Activated B cell treated with CpG ODN at 0.5 μM for 24 hours (primary cell): ENCODE data around the gene CD83. TPM values are rescaled to one million over a fixed set of nuclear protein-coding genes. Genes with fewer than 3 reads are reported as not detected.

Experiments
- ATAC-seq: fragments of 200-7000 bp; cut with Tn5 transposase; one replicate; pipeline ENCODE4 v1.10.0; 2021; ENCODE audit warnings: low read depth, mild to moderate bottlenecking, moderate library complexity
- CTCF ChIA-PET: fragments of 350-600 bp; sonication (Branson Sonifier 250); formaldehyde crosslinking; loops from one replicate; lab custom pipeline; 2021; ENCODE audit warnings: antibody characterized with exemption; lab: Charles Lee
- POLR2A ChIA-PET: fragments of 350-600 bp; sonication (Branson Sonifier 250); formaldehyde crosslinking; loops from one replicate; lab custom pipeline; 2021; ENCODE audit warnings: antibody characterized with exemption; lab: Charles Lee
- DNase-seq: peaks from one replicate; pipeline ENCODE4 v3.0.0; 2022
- H3K27ac Mint-ChIP-seq: one replicate; pipeline ENCODE4 v1.8.0; 2020; ENCODE audit warnings: mixed read lengths
- H3K27me3 Mint-ChIP-seq: one replicate; pipeline ENCODE4 v1.8.0; 2021; ENCODE audit warnings: mixed read lengths
- H3K36me3 Mint-ChIP-seq: one replicate; pipeline ENCODE4 v1.8.0; 2021; ENCODE audit warnings: low read depth, mixed read lengths
- H3K4me1 Mint-ChIP-seq: one replicate; pipeline ENCODE4 v1.8.0; 2021; ENCODE audit warnings: mixed read lengths
- H3K4me3 Mint-ChIP-seq: one replicate; pipeline ENCODE4 v1.8.0; 2020; ENCODE audit warnings: mild to moderate bottlenecking, mixed read lengths
- H3K9me3 Mint-ChIP-seq: one replicate; pipeline ENCODE4 v1.8.0; 2020; ENCODE audit warnings: mixed read lengths
- CTCF ChIP-seq: fragments of 200-600 bp; IDR thresholded peaks from one replicate; pipeline ENCODE4 v1.8.0; 2022; ENCODE audit warnings: antibody characterized with exemption, mild to moderate bottlenecking
- intact Hi-C: fragments of 100-400 bp; cut with micrococcal nuclease; formaldehyde crosslinking; loops from one replicate; pipeline ENCODE4 v1.15.1; 2024
- total RNA-seq: library from RNA; stranded (reverse); gene quantifications from 2 replicates; pipeline ENCODE4 v1.2.3, GENCODE V29; 2022

CD83 gene
- total RNA-seq, 1 donor from 2014 or later, result 483 TPM

GRCh38 chr6:14132244-14132920 lies 14.8 kb downstream of the CD83 start:
- intact Hi-C loops, result no loop called here
- ChIA-PET CTCF (no interaction called here), POLR2A (interaction anchor here (0.6 to 26.2 kb wide), 4 partner anchors 10 to 1301 kb away, joined by 3 to 911 read pairs (median 17); no protein-coding TSS in a partner anchor)
- no peak for ATAC-seq
- H3K9me3 Mint-ChIP-seq, result no peaks in the 10 kb centered on the region
- no peak for DNase-seq
- H3K36me3 Mint-ChIP-seq, result peaks cover 100% of the 10 kb centered on the region
- H3K4me1 Mint-ChIP-seq, result peaks cover 91% of the 10 kb centered on the region
- H3K4me3 Mint-ChIP-seq, result no peak overlapping the region
- TF ChIP-seq CTCF, result no peak
- peak overlapping the region; percentile 35 for H3K27ac Mint-ChIP-seq
- H3K27me3 Mint-ChIP-seq, result no peaks in the 10 kb centered on the region

GRCh38 chr6:14132921-14133275 lies 15.3 kb downstream of the CD83 start:
- ChIA-PET POLR2A (interaction anchor here (1.3 to 26.2 kb wide), 3 partner anchors 10 to 43 kb away, joined by 3 to 911 read pairs (median 29); no protein-coding TSS in a partner anchor), CTCF (interaction anchor here (1.7 kb wide), 1 partner anchor 66 kb away, joined by 5 read pairs; no protein-coding TSS in a partner anchor)
- ATAC-seq (no peak), DNase-seq (no peak)
- intact Hi-C loops, result no loop called here
- no peaks in the 10 kb centered on the region for H3K9me3 Mint-ChIP-seq
- peak overlapping the region; percentile 35 for H3K27ac Mint-ChIP-seq
- peaks cover 99% of the 10 kb centered on the region for H3K36me3 Mint-ChIP-seq
- H3K4me3 Mint-ChIP-seq, result no peak overlapping the region
- no peaks in the 10 kb centered on the region for H3K27me3 Mint-ChIP-seq
- TF ChIP-seq CTCF, result no peak
- H3K4me1 Mint-ChIP-seq, result peaks cover 86% of the 10 kb centered on the region

GRCh38 chr6:14134211-14134910 lies 16.8 kb downstream of the CD83 start:
- POLR2A ChIA-PET, result interaction anchor here (1.2 to 26.2 kb wide), 8 partner anchors 8 to 61 kb away, joined by 4 to 911 read pairs (median 20); no protein-coding TSS in a partner anchor
- CTCF ChIA-PET, result interaction anchor here (1.1 to 1.8 kb wide), 4 partner anchors 40 to 226 kb away, joined by 3 to 6 read pairs (median 4); no protein-coding TSS in a partner anchor
- Mint-ChIP-seq H3K27ac (peak overlapping the region; percentile 73), H3K9me3 (no peaks in the 10 kb centered on the region), H3K4me1 (peaks cover 74% of the 10 kb centered on the region), H3K27me3 (no peaks in the 10 kb centered on the region), H3K4me3 (peak overlapping the region; percentile 11), H3K36me3 (peaks cover 94% of the 10 kb centered on the region)
- intact Hi-C loops, result no loop called here
- ATAC-seq (no peak), DNase-seq (no peak)
- TF ChIP-seq CTCF, result no peak

- CTCF ChIA-PET, result interaction anchor here (1.5 kb wide), 2 partner anchors 69 to 89 kb away, joined by 6 read pairs; no protein-coding TSS in a partner anchor
- POLR2A ChIA-PET, result interaction anchor here (0.6 to 26.2 kb wide), 10 partner anchors 10 to 275 kb away, joined by 3 to 911 read pairs (median 10); no protein-coding TSS in a partner anchor
- no peak overlapping the region for H3K4me3 Mint-ChIP-seq
- peaks cover 65% of the 10 kb centered on the region for H3K4me1 Mint-ChIP-seq
- TF ChIP-seq CTCF, result no peak
- intact Hi-C loops, result no loop called here
- H3K27me3 Mint-ChIP-seq, result no peaks in the 10 kb centered on the region
- no peak for ATAC-seq
- no peaks in the 10 kb centered on the region for H3K9me3 Mint-ChIP-seq
- H3K27ac Mint-ChIP-seq, result peak overlapping the region; percentile 73
- no peak for DNase-seq
- H3K36me3 Mint-ChIP-seq, result peaks cover 88% of the 10 kb centered on the region
Observed at GRCh38 chr6:14135893-14136539, 18.4 kb downstream of the CD83 start.
